Panc1 (cell line): ENCODE results near the gene EHMT2. TPM values are rescaled to one million over a fixed set of nuclear protein-coding genes. Genes with fewer than 3 reads are reported as not detected.

Experiments used
- ATAC-seq: fragments of 200-7000 bp; cut with Tn5 transposase; 2 replicates; pipeline ENCODE4 v1.9.1; 2020; ENCODE audit warnings: mild to moderate bottlenecking, moderate library complexity
- BruUV-seq: library from RNA; stranded (reverse); fragments of 400-500 nt; replicated peaks from 2 replicates; lab custom pipeline; 2021; lab: Mats Ljungman, UMichigan
- CTCF ChIA-PET: fragments of 300-600 bp; sonication (Branson Sonifier 250); formaldehyde crosslinking; loops from one replicate; lab custom pipeline; 2022; ENCODE audit warnings: antibody characterized with exemption; lab: Charles Lee
- POLR2A ChIA-PET: fragments of 300-600 bp; sonication (Branson Sonifier 250); formaldehyde crosslinking; loops from one replicate; lab custom pipeline; 2022; ENCODE audit warnings: antibody characterized with exemption; lab: Charles Lee
- DNase-seq: peaks from one replicate; pipeline ENCODE4 v3.0.0-alpha.2; 2010; ENCODE audit warnings: low read depth, low spot score
- H3K27ac ChIP-seq: 2 replicates; pipeline ENCODE4 v1.5.1; 2011; ENCODE audit warnings: mild to moderate bottlenecking, low read length, inconsistent platforms
- H3K27me3 ChIP-seq: fragments of 200-500 bp; sonication (Bioruptor generic); 2 replicates; pipeline ENCODE4 v1.6.0; 2014; ENCODE audit warnings: low read length, inconsistent platforms; ENCODE audit not compliant: control insufficient read depth, insufficient read depth
- H3K36me3 ChIP-seq: fragments of 200-500 bp; sonication (Bioruptor generic); 2 replicates; pipeline ENCODE4 v1.5.1; 2014; ENCODE audit warnings: inconsistent platforms, mild to moderate bottlenecking, low read length, moderate library complexity; ENCODE audit not compliant: control insufficient read depth, insufficient read depth
- H3K4me1 ChIP-seq: 2 replicates; pipeline ENCODE4 v1.5.1; 2011; ENCODE audit warnings: inconsistent platforms, mild to moderate bottlenecking, low read length, moderate library complexity; ENCODE audit not compliant: control insufficient read depth, insufficient read depth
- H3K4me3 ChIP-seq, 2 experiments: 2 replicates each; pipeline ENCODE4 v1.5.1; 2011 to 2012; ENCODE audit warnings: low read depth in 2 of 2, low read length in 2 of 2, mild to moderate bottlenecking in 2 of 2, inconsistent platforms in 1 of 2, moderate library complexity in 1 of 2
- H3K9me3 ChIP-seq: fragments of 200-500 bp; sonication (Bioruptor generic); 2 replicates; pipeline ENCODE4 v1.5.1; 2014; ENCODE audit warnings: low read depth, mild to moderate bottlenecking, inconsistent platforms, low read length, moderate library complexity; ENCODE audit not compliant: control insufficient read depth, insufficient read depth
- POLR2AphosphoS5 ChIP-seq: IDR thresholded peaks from 2 replicates; pipeline ENCODE4 v1.6.1; 2012; ENCODE audit warnings: mild to moderate bottlenecking, low read depth, low read length, moderate library complexity
- SIN3A ChIP-seq: IDR thresholded peaks from 2 replicates; pipeline ENCODE4 v1.6.1; 2012; ENCODE audit warnings: low read depth, mild to moderate bottlenecking, low read length, moderate library complexity, borderline replicate concordance; ENCODE audit not compliant: insufficient read depth
- TCF7L2 ChIP-seq: IDR thresholded peaks from 2 replicates; pipeline ENCODE4 v1.6.1; 2011; ENCODE audit warnings: mild to moderate bottlenecking, low read depth, low read length, inconsistent platforms
- in situ Hi-C: cut with HindIII; loops from 2 replicates; pipeline ENCODE4 v1.10.0; 2016; ENCODE audit warnings: low sequenced_read_pairs, low pct_unique_long_range_greater_than_20kb
- intact Hi-C: fragments of 100-400 bp; cut with micrococcal nuclease; formaldehyde crosslinking; loops from one replicate; pipeline ENCODE4 v1.10.0; 2022; ENCODE audit not compliant: unreplicated experiment
- total RNA-seq: library from RNA; stranded (reverse); gene quantifications from one replicate; pipeline ENCODE4 v1.2.1, GENCODE V29; 2021; ENCODE audit not compliant: unreplicated experiment
- TF ChIP-seq, protein P1 (sequence below), 2 experiments: IDR thresholded peaks; 2 replicates each; pipeline ENCODE4 v1.6.1; 2011 to 2012; ENCODE audit warnings: low read depth in 2 of 2, control low read depth in 1 of 2, low read length in 1 of 2, mild to moderate bottlenecking in 1 of 2, moderate library complexity in 1 of 2; ENCODE audit not compliant: insufficient read depth in 1 of 2
- TF ChIP-seq, protein P2 (sequence below): fragments of 450-650 bp; IDR thresholded peaks from 2 replicates; pipeline ENCODE4 v1.5.1; 2017; ENCODE audit warnings: mild to moderate bottlenecking

EHMT2 gene
- total RNA-seq, 1 experiment from 2014 or later: 60.4 TPM

DNA sequence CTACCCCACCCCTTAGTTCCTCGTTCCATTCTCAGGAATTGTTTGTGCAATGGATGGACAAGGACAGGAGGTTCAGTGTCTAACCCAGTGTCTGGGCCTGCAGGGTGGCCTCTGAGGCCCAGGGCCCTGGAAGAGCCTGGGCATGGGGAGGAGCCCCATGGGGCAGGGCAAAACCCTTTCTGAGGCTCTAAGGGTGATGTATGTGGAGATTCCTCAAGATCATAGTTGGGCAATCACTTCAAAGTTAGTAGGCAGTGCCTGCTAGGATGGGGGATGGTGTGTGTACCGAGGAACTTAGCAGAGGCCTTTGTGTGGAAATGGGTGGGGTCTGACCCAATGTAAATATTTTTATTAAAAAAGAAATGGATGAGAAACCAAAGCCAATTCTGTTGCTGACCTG lies 23.3 kb upstream of the EHMT2 start:
- TF ChIP-seq, protein P1, sequence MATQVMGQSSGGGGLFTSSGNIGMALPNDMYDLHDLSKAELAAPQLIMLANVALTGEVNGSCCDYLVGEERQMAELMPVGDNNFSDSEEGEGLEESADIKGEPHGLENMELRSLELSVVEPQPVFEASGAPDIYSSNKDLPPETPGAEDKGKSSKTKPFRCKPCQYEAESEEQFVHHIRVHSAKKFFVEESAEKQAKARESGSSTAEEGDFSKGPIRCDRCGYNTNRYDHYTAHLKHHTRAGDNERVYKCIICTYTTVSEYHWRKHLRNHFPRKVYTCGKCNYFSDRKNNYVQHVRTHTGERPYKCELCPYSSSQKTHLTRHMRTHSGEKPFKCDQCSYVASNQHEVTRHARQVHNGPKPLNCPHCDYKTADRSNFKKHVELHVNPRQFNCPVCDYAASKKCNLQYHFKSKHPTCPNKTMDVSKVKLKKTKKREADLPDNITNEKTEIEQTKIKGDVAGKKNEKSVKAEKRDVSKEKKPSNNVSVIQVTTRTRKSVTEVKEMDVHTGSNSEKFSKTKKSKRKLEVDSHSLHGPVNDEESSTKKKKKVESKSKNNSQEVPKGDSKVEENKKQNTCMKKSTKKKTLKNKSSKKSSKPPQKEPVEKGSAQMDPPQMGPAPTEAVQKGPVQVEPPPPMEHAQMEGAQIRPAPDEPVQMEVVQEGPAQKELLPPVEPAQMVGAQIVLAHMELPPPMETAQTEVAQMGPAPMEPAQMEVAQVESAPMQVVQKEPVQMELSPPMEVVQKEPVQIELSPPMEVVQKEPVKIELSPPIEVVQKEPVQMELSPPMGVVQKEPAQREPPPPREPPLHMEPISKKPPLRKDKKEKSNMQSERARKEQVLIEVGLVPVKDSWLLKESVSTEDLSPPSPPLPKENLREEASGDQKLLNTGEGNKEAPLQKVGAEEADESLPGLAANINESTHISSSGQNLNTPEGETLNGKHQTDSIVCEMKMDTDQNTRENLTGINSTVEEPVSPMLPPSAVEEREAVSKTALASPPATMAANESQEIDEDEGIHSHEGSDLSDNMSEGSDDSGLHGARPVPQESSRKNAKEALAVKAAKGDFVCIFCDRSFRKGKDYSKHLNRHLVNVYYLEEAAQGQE (IDR thresholded peaks at IDR 0.05; ENCODE audit: insufficient read depth in 1 of 2, low read depth in 2 of 2, low read length in 1 of 2): no peak
- TF ChIP-seq TCF7L2 (no peak), POLR2AphosphoS5 (no peak), SIN3A (no peak)
- TF ChIP-seq, protein P2, sequence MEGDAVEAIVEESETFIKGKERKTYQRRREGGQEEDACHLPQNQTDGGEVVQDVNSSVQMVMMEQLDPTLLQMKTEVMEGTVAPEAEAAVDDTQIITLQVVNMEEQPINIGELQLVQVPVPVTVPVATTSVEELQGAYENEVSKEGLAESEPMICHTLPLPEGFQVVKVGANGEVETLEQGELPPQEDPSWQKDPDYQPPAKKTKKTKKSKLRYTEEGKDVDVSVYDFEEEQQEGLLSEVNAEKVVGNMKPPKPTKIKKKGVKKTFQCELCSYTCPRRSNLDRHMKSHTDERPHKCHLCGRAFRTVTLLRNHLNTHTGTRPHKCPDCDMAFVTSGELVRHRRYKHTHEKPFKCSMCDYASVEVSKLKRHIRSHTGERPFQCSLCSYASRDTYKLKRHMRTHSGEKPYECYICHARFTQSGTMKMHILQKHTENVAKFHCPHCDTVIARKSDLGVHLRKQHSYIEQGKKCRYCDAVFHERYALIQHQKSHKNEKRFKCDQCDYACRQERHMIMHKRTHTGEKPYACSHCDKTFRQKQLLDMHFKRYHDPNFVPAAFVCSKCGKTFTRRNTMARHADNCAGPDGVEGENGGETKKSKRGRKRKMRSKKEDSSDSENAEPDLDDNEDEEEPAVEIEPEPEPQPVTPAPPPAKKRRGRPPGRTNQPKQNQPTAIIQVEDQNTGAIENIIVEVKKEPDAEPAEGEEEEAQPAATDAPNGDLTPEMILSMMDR: no peak
- ChIA-PET POLR2A (no interaction called here), CTCF (no interaction called here)
- DNase-seq (no peak), ATAC-seq (no peak)
- no peaks in the 10 kb centered on the region for H3K27me3 ChIP-seq
- H3K36me3 ChIP-seq: no peaks in the 10 kb centered on the region
- in situ Hi-C loops (no loop called here), intact Hi-C loops (no loop called here)
- BruUV-seq: no TSS peak
- H3K9me3 ChIP-seq: no peaks in the 10 kb centered on the region
- no peak overlapping the region for H3K4me3 ChIP-seq
- H3K4me1 ChIP-seq: no peaks in the 10 kb centered on the region
- no peak overlapping the region for H3K27ac ChIP-seq

GRCh38 chr6:31919624-31920303 lies 22.3 kb upstream of the EHMT2 start:
- BruUV-seq: no TSS peak
- in situ Hi-C loops: no loop called here
- POLR2A ChIA-PET: interaction anchor here (0.6 kb wide), 1 partner anchor 89 kb away, joined by 3 read pairs; no protein-coding TSS in a partner anchor
- Histone ChIP-seq H3K4me3 (no peak overlapping the region), H3K27ac (no peak overlapping the region), H3K9me3 (no peaks in the 10 kb centered on the region), H3K36me3 (no peaks in the 10 kb centered on the region), H3K4me1 (no peaks in the 10 kb centered on the region), H3K27me3 (no peaks in the 10 kb centered on the region)
- CTCF ChIA-PET: interaction anchor here (0.6 kb wide), 1 partner anchor 1469 kb away, joined by 8 read pairs; no protein-coding TSS in a partner anchor
- DNase-seq: no peak
- TF ChIP-seq, protein P2: no peak
- TF ChIP-seq SIN3A (no peak), POLR2AphosphoS5 (no peak), TCF7L2 (no peak)
- TF ChIP-seq, protein P1 (IDR thresholded peaks at IDR 0.05; ENCODE audit: insufficient read depth in 1 of 2, low read depth in 2 of 2, low read length in 1 of 2): no peak
- no peak for ATAC-seq
- intact Hi-C loops: no loop called here
